Neural progenitor cell (in vitro differentiated cells): ENCODE data around the gene YAP1.

Experiments used
- CTCF ChIP-seq: fragments of 200-600 bp; sonication (generic); IDR thresholded peaks from 2 replicates; pipeline ENCODE4 v1.5.1; 2017; ENCODE audit warnings: antibody characterized with exemption, mild to moderate bottlenecking
- EZH2 ChIP-seq: fragments of 200-600 bp; sonication (generic); IDR thresholded peaks from 2 replicates; pipeline ENCODE4 v1.6.1; 2017; ENCODE audit warnings: antibody characterized with exemption, mild to moderate bottlenecking, moderate library complexity
- EZH2phosphoT487 ChIP-seq: fragments of 200-600 bp; sonication (generic); IDR thresholded peaks from 2 replicates; pipeline ENCODE4 v1.6.1; 2017; ENCODE audit warnings: antibody characterized with exemption

GRCh38 chr11:102280245-102280833, 170.1 kb downstream of the YAP1 start:
- TF ChIP-seq CTCF (no peak), EZH2phosphoT487 (no peak), EZH2 (no peak)
